ENCODE measurements around the gene REM2. TPM values are rescaled to one million over a fixed set of nuclear protein-coding genes. Genes with fewer than 3 reads are reported as not detected.

The REM2 gene
- polyA plus RNA-seq, 1 of the 3 experiments (the other 2 are of a cell fraction), result 0.26 TPM

DNA sequence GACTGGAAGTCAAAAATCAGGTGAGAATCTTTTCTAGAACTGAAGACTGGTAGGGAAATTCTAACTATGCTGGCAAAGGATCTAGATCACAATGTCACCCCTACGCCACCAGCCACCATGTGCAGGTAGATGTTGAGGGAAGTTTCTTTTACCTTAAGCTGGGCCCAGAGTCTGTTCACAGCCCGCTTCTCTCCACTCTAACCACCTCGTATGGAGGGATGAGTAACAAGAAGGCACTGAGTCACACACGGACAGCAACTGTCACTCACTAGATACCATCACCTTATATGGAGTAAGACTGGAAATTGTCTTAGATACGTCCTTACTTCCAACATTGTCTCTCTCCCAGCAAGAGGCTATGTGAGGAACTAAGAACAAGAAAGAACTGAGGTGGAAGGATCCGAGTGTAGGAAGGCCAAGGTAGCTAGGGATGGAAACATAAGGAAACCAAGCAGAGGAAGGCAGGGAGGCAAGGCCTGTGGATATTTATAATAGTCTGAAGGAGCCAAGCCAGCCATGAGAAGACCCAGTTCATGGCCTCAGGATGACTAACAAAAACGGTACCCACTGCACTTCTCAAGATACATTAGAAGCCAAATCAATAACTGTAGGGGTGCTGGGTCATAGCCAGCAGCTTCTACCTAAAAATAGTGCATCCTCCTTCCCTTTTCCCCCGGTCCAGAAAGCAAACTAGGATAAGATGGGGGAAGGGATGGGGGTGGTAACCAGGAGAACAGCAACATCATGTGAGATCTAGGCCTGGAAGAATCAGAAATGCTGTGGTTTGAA, 15.5 kb downstream of the REM2 start:
- H3K4me2 ChIP-seq, result peak overlapping the region; percentile 46
- H3K4me1 ChIP-seq (ENCODE audit: control insufficient read depth in 1 of 2, insufficient read depth in 2 of 2, low read depth in 1 of 2, low read length in 1 of 2), result peaks cover 0 to 14% of the 10 kb centered on the region in 2 experiments; a peak in 3 of 4 replicates
- H3K27ac ChIP-seq (ENCODE audit: low read depth in 2 of 2, low read length in 1 of 2), result peak overlapping the region in 1 of 2 experiments; percentile 62; a peak in 2 of 4 replicates
- H3K9ac ChIP-seq, result 0 out of 2 replicates have a peak overlapping the region, but pooled peaks have one; percentile 10
- ChIA-PET CTCF (interaction anchor here (5.0 to 6.0 kb wide), 3 partner anchors 12 to 27 kb away, joined by 34 to 96 read pairs (median 77); partner anchors contain the start of genes LRP10, RBM23 and REM2), POLR2A (interaction anchor here (1.5 kb wide), 1 partner anchor 48 kb away, joined by 3 read pairs; no protein-coding TSS in a partner anchor)
- no peaks in the 10 kb centered on the region for H3K79me2 ChIP-seq (ENCODE audit: insufficient read depth)
- 31% methylated on average over 8 of the region's 8 CpGs for WGBS (ENCODE audit: low lambda C conversion rate)
- H3K9me2 ChIP-seq, result no peaks in the 10 kb centered on the region
- H3K4me3 ChIP-seq (ENCODE audit: low read depth in 2 of 2, low read length in 1 of 2), result no peak overlapping the region
- TF ChIP-seq POLR2AphosphoS5 (IDR thresholded peaks at IDR 0.05; ENCODE audit: low read depth, low read length), result no peak; the same call in 1 of the 2 replicates
- TF ChIP-seq FOSL2 (IDR thresholded peaks at IDR 0.05; ENCODE audit: borderline replicate concordance, low read depth), result peak; percentile 77; the same call in 1 of the 2 replicates
- no peak for TF ChIP-seq SIN3A (IDR thresholded peaks at IDR 0.05; ENCODE audit: borderline replicate concordance, low read depth, low read length)
- peak; percentile 5; the same call in 1 of the 2 replicates for TF ChIP-seq TCF12 (IDR thresholded peaks at IDR 0.05)
- TF ChIP-seq, protein P1, sequence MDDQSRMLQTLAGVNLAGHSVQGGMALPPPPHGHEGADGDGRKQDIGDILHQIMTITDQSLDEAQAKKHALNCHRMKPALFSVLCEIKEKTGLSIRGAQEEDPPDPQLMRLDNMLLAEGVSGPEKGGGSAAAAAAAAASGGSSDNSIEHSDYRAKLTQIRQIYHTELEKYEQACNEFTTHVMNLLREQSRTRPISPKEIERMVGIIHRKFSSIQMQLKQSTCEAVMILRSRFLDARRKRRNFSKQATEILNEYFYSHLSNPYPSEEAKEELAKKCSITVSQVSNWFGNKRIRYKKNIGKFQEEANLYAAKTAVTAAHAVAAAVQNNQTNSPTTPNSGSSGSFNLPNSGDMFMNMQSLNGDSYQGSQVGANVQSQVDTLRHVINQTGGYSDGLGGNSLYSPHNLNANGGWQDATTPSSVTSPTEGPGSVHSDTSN (IDR thresholded peaks at IDR 0.05), result peak; percentile 87
- TF ChIP-seq MAX (IDR thresholded peaks at IDR 0.05; ENCODE audit: low read depth), result peak; percentile 39; the same call in 1 of the 2 replicates
- H2AFZ ChIP-seq (ENCODE audit: low read depth), result no peak overlapping the region
- peaks cover 8 to 30% of the 10 kb centered on the region in 2 experiments for H3K36me3 ChIP-seq (replicated peaks in 1 of 2; ENCODE audit: control insufficient read depth in 1 of 2, insufficient read depth in 2 of 2, low read length in 1 of 2)
- no peaks in the 10 kb centered on the region for H3K27me3 ChIP-seq (ENCODE audit: insufficient read depth)
- H3F3A ChIP-seq (replicated peaks; ENCODE audit: insufficient read depth), result peaks cover 15% of the 10 kb centered on the region
- no peak for DNase-seq
- no peaks in the 10 kb centered on the region for H4K20me1 ChIP-seq (ENCODE audit: insufficient read depth)
- no peaks in the 10 kb centered on the region for H3K9me3 ChIP-seq

DNA sequence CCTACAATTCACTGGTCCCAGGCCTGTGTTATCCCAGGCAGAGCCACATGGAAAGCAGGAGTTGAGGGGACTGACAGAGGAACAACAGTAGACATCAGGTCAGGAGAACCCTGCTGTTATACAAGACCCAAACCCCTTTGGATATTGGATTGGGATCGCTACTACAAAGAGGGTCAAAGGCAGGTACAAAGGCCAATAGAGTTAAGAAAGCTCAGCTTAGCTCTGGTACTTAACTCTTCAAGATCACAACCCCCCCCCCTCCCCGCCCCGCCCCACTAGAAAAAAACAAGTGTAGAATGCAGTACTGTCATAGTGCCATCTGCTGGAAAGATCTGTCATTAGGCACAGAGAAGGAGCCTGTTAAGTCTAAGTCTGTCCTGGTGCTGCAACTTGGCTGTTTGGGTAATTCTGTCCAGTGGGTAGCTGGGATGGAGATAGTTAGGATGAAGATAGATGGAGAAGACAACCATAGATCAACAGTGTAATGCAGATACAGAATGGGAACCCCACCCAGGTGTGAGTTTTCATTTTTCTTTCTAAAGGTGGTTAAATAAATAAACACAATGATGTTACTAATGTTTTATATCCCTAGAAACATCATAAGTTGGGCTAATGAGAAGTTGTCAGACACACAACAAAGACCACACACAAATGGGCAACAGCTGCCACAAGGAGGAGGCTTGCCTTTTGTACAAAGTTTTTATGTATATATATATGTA, 17.2 kb downstream of the REM2 start:
- TF ChIP-seq TCF12 (IDR thresholded peaks at IDR 0.05) (no peak), RAD21 (IDR thresholded peaks at IDR 0.05; ENCODE audit: low read length) (peak; percentile 69), NRF1 (IDR thresholded peaks at IDR 0.05; ENCODE audit: low read depth, low read length) (no peak), SMC3 (IDR thresholded peaks at IDR 0.05; ENCODE audit: low read depth, low read length) (peak; percentile 54), EP300 (IDR thresholded peaks at IDR 0.05; ENCODE audit: borderline replicate concordance in 1 of 2, low read depth in 1 of 2, low read length in 1 of 2) (no peak)
- TF ChIP-seq, protein P2, sequence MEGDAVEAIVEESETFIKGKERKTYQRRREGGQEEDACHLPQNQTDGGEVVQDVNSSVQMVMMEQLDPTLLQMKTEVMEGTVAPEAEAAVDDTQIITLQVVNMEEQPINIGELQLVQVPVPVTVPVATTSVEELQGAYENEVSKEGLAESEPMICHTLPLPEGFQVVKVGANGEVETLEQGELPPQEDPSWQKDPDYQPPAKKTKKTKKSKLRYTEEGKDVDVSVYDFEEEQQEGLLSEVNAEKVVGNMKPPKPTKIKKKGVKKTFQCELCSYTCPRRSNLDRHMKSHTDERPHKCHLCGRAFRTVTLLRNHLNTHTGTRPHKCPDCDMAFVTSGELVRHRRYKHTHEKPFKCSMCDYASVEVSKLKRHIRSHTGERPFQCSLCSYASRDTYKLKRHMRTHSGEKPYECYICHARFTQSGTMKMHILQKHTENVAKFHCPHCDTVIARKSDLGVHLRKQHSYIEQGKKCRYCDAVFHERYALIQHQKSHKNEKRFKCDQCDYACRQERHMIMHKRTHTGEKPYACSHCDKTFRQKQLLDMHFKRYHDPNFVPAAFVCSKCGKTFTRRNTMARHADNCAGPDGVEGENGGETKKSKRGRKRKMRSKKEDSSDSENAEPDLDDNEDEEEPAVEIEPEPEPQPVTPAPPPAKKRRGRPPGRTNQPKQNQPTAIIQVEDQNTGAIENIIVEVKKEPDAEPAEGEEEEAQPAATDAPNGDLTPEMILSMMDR (IDR thresholded peaks at IDR 0.05), result peak; percentile 62
- ChIA-PET POLR2A (no interaction called here), CTCF (interaction anchor here (0.8 to 6.0 kb wide), 15 partner anchors 11 to 343 kb away, joined by 3 to 96 read pairs (median 7); partner anchors contain the start of genes LRP10, MRPL52, RBM23 and REM2)
- no peak overlapping the region for H3K9ac ChIP-seq
- H3K27ac ChIP-seq (ENCODE audit: low read depth in 2 of 2, low read length in 1 of 2), result 0 out of 4 replicates have a peak overlapping the region, but pooled peaks of 1 of the 2 experiments have one; percentile 17
- H3K27me3 ChIP-seq (ENCODE audit: insufficient read depth), result no peaks in the 10 kb centered on the region
- no peak overlapping the region for H3K4me2 ChIP-seq
- 27% methylated on average over 3 of the region's 3 CpGs for WGBS (ENCODE audit: low lambda C conversion rate)
- no peaks in the 10 kb centered on the region for H3K79me2 ChIP-seq (ENCODE audit: insufficient read depth)
- peaks cover 0 to 14% of the 10 kb centered on the region in 2 experiments; a peak in 3 of 4 replicates for H3K4me1 ChIP-seq (ENCODE audit: control insufficient read depth in 1 of 2, insufficient read depth in 2 of 2, low read depth in 1 of 2, low read length in 1 of 2)
- no peak overlapping the region for H2AFZ ChIP-seq (ENCODE audit: low read depth)
- H3K9me3 ChIP-seq, result no peaks in the 10 kb centered on the region
- peak; percentile 72 for DNase-seq
- H3K4me3 ChIP-seq (ENCODE audit: low read depth in 2 of 2, low read length in 1 of 2), result no peak overlapping the region
- H3K9me2 ChIP-seq, result no peaks in the 10 kb centered on the region
- peaks cover 15% of the 10 kb centered on the region for H3F3A ChIP-seq (replicated peaks; ENCODE audit: insufficient read depth)
- H4K20me1 ChIP-seq (ENCODE audit: insufficient read depth), result no peaks in the 10 kb centered on the region
- H3K36me3 ChIP-seq (replicated peaks in 1 of 2; ENCODE audit: control insufficient read depth in 1 of 2, insufficient read depth in 2 of 2, low read length in 1 of 2), result peaks cover 25 to 47% of the 10 kb centered on the region in 2 experiments
